T47D (cell line): ENCODE data around the gene ELMO2.

Source experiments
- DNase-seq, 2 experiments: peaks; one replicate each; pipeline versions ENCODE4 v3.0.0 to v3.0.0-alpha.2; 2011 to 2012; ENCODE audit warnings: low read depth in 1 of 2, low spot score in 1 of 2
- JUND ChIP-seq: IDR thresholded peaks from 2 replicates; pipeline ENCODE4 v1.6.1; 2012; ENCODE audit warnings: low read depth
- in situ Hi-C: cut with HindIII; loops from 2 replicates; pipeline ENCODE4 v1.10.0; 2016; ENCODE audit warnings: low sequenced_read_pairs, low pct_unique_long_range_greater_than_20kb

ELMO2 gene

GRCh38 chr20:46341074-46342009 lies 65.1 kb downstream of the ELMO2 start:
- no peak for DNase-seq
- TF ChIP-seq JUND: no peak
- in situ Hi-C loops: no loop called here

- TF ChIP-seq JUND: no peak
- in situ Hi-C loops: no loop called here
- DNase-seq: no peak
These were observed 67.4 kb downstream of the ELMO2 start for GRCh38 chr20:46339037-46339436.

GRCh38 chr20:46336735-46337134 lies 69.7 kb downstream of the ELMO2 start:
- no peak for TF ChIP-seq JUND
- no peak for DNase-seq
- in situ Hi-C loops: no loop called here

GRCh38 chr20:46334303-46334904 lies 72.0 kb downstream of the ELMO2 start:
- no peak for DNase-seq
- in situ Hi-C loops: no loop called here
- TF ChIP-seq JUND: no peak

- no peak for DNase-seq
- in situ Hi-C loops: no loop called here
These were observed 73.0 kb downstream of the ELMO2 start for GRCh38 chr20:46333161-46333991.

GRCh38 chr20:46332373-46333160 lies 73.8 kb downstream of the ELMO2 start:
- TF ChIP-seq JUND: no peak
- in situ Hi-C loops: no loop called here
- DNase-seq: no peak

More at GRCh38 chr20:46333161-46333991, 73.0 kb downstream of the ELMO2 start:
- TF ChIP-seq JUND: no peak

- no peak for DNase-seq
- no peak for TF ChIP-seq JUND
- in situ Hi-C loops: no loop called here
These were observed 74.6 kb downstream of the ELMO2 start for GRCh38 chr20:46331611-46332361.

- TF ChIP-seq JUND: no peak
- in situ Hi-C loops: no loop called here
- no peak for DNase-seq
These were observed 75.5 kb downstream of the ELMO2 start for GRCh38 chr20:46330831-46331371.

- no peak for TF ChIP-seq JUND
- in situ Hi-C loops: no loop called here
- DNase-seq: no peak
These were observed 76.2 kb downstream of the ELMO2 start for GRCh38 chr20:46330072-46330763.

GRCh38 chr20:46328200-46328882 lies 78.1 kb downstream of the ELMO2 start:
- in situ Hi-C loops: no loop called here
- TF ChIP-seq JUND: no peak
- no peak for DNase-seq

- TF ChIP-seq JUND: no peak
- in situ Hi-C loops: no loop called here
- no peak for DNase-seq
These were observed 78.9 kb downstream of the ELMO2 start for GRCh38 chr20:46327557-46327956.
